ENCODE measurements around the gene CDK14.
"Not testable (repeated sequence)": the region's sequence is repeated elsewhere in the genome, so short reads cannot be mapped to it uniquely, and the experiment has no call there.

CDK14 gene

DNA sequence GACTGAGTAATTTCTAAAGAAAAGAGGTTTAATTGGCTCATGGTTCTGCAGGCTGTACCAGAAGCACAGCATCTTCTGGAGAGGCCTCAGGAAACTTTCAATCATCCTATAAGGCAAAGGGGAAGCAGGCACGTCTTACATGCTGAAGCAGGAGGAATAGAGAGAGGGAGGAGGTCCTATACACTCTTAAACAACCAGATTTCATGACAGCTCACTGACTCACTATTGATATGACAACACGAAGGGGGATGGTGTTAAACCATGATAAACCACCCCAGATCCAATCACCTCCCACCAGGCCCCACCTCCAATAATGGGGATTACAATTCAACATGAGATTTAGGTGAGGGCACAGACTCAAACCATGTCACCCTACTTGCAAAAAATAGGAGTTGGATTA is 201.5 kb downstream of the CDK14 start:
- no peaks in the 10 kb centered on the region for H3K27me3 ChIP-seq (ENCODE audit: control insufficient read depth, insufficient read depth, low read length, poor library complexity, severe bottlenecking)
- no peaks in the 10 kb centered on the region for H3K9me3 ChIP-seq (ENCODE audit: control insufficient read depth, low read length)
- H3K4me1 ChIP-seq (ENCODE audit: control insufficient read depth, insufficient read depth, low read length), result no peaks in the 10 kb centered on the region
- no peak overlapping the region for H3K27ac ChIP-seq (ENCODE audit: insufficient read depth, low read depth, low read length, poor library complexity, severe bottlenecking)
- H3K36me3 ChIP-seq (ENCODE audit: control insufficient read depth, insufficient read depth, low read length), result peaks cover 4% of the 10 kb centered on the region
- H3K4me3 ChIP-seq (ENCODE audit: insufficient read depth, low read depth, low read length), result no peak overlapping the region
- 76 to 95% methylated on average over 2 of the region's 2 CpGs for WGBS, 2 experiments

DNA sequence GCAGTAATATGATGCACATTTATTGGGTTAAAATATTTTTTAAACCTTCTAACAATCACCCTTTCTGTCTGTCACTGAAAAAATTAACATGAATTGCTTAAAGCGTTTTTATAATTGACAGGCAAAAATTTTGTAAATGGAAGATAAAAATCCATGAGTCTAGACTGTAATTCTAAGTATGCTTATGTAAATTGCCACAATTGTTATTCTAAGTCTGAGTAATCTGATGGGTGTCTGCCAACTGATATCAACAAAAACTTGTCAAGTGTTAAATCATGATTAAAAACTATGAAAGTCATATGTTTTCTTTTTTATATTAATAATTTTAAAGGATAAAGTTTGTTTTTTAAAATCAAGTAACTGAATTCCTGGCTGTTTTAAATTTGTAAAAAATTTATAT is 208.2 kb downstream of the CDK14 start:
- no peak overlapping the region for H3K4me3 ChIP-seq (ENCODE audit: insufficient read depth, low read depth, low read length)
- no peaks in the 10 kb centered on the region for H3K4me1 ChIP-seq (ENCODE audit: control insufficient read depth, insufficient read depth, low read length)
- no peaks in the 10 kb centered on the region for H3K36me3 ChIP-seq (ENCODE audit: control insufficient read depth, insufficient read depth, low read length)
- 83 to 100% methylated on average over 1 of the region's 1 CpG for WGBS, 2 experiments
- H3K27me3 ChIP-seq (ENCODE audit: control insufficient read depth, insufficient read depth, low read length, poor library complexity, severe bottlenecking), result no peaks in the 10 kb centered on the region
- no peak overlapping the region for H3K27ac ChIP-seq (ENCODE audit: insufficient read depth, low read depth, low read length, poor library complexity, severe bottlenecking)
- no peaks in the 10 kb centered on the region for H3K9me3 ChIP-seq (ENCODE audit: control insufficient read depth, low read length)

DNA sequence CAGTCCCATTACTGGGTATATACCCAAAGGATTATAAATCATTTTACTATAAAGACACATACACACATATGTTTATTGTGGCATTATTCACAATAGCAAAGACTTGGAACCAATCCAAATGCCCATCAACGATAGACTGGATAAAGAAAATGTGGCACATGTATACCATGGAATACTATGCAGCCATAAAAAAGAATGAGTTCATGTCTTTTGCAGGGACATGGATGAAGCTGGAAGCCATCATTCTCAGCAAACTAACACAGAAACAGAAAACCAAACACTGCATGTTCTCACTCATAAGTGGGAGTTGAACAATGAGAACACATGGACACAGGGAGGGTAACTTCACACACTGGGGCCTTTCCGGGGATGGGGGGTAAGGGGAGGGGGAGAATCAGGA is 219.4 kb downstream of the CDK14 start:
- H3K27ac ChIP-seq (ENCODE audit: insufficient read depth, low read depth, low read length, poor library complexity, severe bottlenecking); H3K9me3 ChIP-seq (ENCODE audit: control insufficient read depth, low read length); H3K4me3 ChIP-seq (ENCODE audit: insufficient read depth, low read depth, low read length); H3K36me3 ChIP-seq (ENCODE audit: control insufficient read depth, insufficient read depth, low read length); H3K27me3 ChIP-seq (ENCODE audit: control insufficient read depth, insufficient read depth, low read length, poor library complexity, severe bottlenecking); H3K4me1 ChIP-seq (ENCODE audit: control insufficient read depth, insufficient read depth, low read length): not testable (repeated sequence)
- WGBS, 2 experiments, result 89 to 100% methylated on average over 1 to 2 of the region's 2 CpGs

DNA sequence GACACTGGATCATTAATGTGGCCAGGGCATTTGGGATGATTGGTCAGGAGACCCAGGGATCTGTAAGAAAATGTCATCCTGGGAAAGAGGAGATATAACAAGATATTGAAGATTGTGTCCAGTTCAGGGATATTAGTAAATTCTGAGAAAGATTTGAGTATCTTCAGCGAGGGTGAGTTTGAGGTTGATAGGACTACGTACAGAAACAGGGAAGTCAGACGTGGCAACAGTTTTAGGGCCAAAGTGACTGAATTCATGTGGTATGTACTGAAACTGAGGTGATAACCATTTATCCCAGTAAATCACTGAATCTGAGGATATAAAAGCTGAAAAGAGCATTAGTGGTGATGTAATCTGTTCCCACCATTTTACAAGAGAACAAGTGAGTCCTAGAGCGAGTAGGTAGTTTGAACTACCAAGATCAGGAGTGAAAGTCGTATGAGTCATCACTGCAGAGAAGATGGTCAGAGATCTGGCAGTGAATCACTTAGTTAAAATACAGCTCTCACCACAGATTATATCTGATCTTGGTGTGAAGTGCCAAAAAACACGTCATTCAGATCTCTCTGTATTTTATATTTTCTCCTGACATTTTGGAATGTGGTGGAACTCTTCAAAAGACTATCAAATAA is 220.5 kb downstream of the CDK14 start:
- 94 to 96% methylated on average over 5 of the region's 6 CpGs for WGBS, 2 experiments

DNA sequence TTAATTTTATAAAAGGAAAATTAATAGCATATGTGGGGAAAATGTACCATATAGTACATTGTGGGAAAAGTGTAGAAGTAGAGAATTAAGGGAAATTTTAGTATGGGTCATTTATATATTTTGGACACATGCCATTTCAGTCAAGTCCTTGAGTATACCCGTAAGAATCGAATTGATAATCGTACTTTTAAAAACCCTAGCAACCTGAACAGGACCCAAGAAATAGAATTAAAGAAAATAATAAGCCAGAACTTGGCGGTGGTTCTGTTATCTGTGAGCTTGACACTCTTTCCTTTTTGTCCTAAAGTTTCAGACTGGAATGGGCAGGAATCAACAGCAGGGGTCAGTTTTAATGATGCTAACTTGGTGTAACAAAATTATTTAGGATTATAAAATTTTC is 221.0 kb downstream of the CDK14 start:
- no peaks in the 10 kb centered on the region for H3K36me3 ChIP-seq (ENCODE audit: control insufficient read depth, insufficient read depth, low read length)
- WGBS, 2 experiments, result 98 to 99% methylated on average over 4 of the region's 4 CpGs

More for the DNA sequence above, 220.5 kb downstream of the CDK14 start:
- no peaks in the 10 kb centered on the region for H3K27me3 ChIP-seq (ENCODE audit: control insufficient read depth, insufficient read depth, low read length, poor library complexity, severe bottlenecking)
- no peaks in the 10 kb centered on the region for H3K36me3 ChIP-seq (ENCODE audit: control insufficient read depth, insufficient read depth, low read length)
- no peak overlapping the region for H3K4me3 ChIP-seq (ENCODE audit: insufficient read depth, low read depth, low read length)
- H3K27ac ChIP-seq (ENCODE audit: insufficient read depth, low read depth, low read length, poor library complexity, severe bottlenecking), result no peak overlapping the region
- H3K9me3 ChIP-seq (ENCODE audit: control insufficient read depth, low read length), result no peaks in the 10 kb centered on the region
- H3K4me1 ChIP-seq (ENCODE audit: control insufficient read depth, insufficient read depth, low read length), result no peaks in the 10 kb centered on the region

DNA sequence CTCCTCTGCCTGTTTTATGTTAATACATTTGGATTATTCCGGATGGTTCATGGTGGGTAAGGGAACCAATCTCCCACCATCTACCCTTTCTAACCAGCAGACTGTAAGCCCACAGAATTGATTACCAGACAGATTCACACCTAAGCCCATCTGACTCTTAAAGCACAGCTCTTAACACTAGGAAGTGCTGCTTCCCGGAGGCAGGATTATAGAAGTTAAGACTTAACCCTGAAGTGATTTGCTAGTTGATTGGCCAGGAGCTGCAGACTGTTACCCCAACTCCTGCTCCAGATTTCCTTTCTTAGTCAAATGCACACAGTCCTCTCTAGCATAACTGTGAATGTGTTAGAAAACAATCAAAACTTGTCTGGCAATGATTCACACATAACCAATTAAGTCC is 221.7 kb downstream of the CDK14 start:
- no peaks in the 10 kb centered on the region for H3K27me3 ChIP-seq (ENCODE audit: control insufficient read depth, insufficient read depth, low read length, poor library complexity, severe bottlenecking)
- H3K4me3 ChIP-seq (ENCODE audit: insufficient read depth, low read depth, low read length), result no peak overlapping the region
- WGBS, 2 experiments, result 74% methylated on average over 2 of the region's 2 CpGs; no CpG with 5 or more reads in 1 of the 2 experiments
- H3K27ac ChIP-seq (ENCODE audit: insufficient read depth, low read depth, low read length, poor library complexity, severe bottlenecking), result no peak overlapping the region
- H3K36me3 ChIP-seq (ENCODE audit: control insufficient read depth, insufficient read depth, low read length), result no peaks in the 10 kb centered on the region
- no peaks in the 10 kb centered on the region for H3K4me1 ChIP-seq (ENCODE audit: control insufficient read depth, insufficient read depth, low read length)
- H3K9me3 ChIP-seq (ENCODE audit: control insufficient read depth, low read length), result no peaks in the 10 kb centered on the region

More for the DNA sequence above, 221.0 kb downstream of the CDK14 start:
- no peaks in the 10 kb centered on the region for H3K4me1 ChIP-seq (ENCODE audit: control insufficient read depth, insufficient read depth, low read length)
- H3K4me3 ChIP-seq (ENCODE audit: insufficient read depth, low read depth, low read length), result no peak overlapping the region
- H3K27me3 ChIP-seq (ENCODE audit: control insufficient read depth, insufficient read depth, low read length, poor library complexity, severe bottlenecking), result no peaks in the 10 kb centered on the region
- no peak overlapping the region for H3K27ac ChIP-seq (ENCODE audit: insufficient read depth, low read depth, low read length, poor library complexity, severe bottlenecking)
- H3K9me3 ChIP-seq (ENCODE audit: control insufficient read depth, low read length), result no peaks in the 10 kb centered on the region

DNA sequence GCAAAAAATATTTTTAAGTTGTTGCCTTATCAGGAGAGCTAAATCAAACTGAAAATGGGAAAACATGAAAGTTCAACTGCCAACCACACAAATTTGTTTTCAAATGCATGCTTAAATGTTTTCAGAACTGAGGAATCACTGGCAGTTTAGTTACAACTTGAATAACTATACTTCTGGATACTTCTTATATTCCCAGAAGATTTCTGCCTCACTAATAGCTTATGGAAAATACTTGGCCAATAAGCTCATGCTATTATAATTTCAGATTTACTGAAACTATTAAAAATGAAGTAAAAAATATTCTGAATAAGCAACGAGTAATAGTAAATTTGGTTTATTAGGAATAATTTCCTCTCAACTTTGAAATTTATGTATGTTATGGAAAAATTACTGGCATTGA is 222.2 kb downstream of the CDK14 start:
- no peaks in the 10 kb centered on the region for H3K27me3 ChIP-seq (ENCODE audit: control insufficient read depth, insufficient read depth, low read length, poor library complexity, severe bottlenecking)
- no peaks in the 10 kb centered on the region for H3K9me3 ChIP-seq (ENCODE audit: control insufficient read depth, low read length)
- WGBS, 2 experiments, result 100% methylated on average over 1 of the region's 1 CpG; no CpG with 5 or more reads in 1 of the 2 experiments
- no peak overlapping the region for H3K4me3 ChIP-seq (ENCODE audit: insufficient read depth, low read depth, low read length)
- no peak overlapping the region for H3K27ac ChIP-seq (ENCODE audit: insufficient read depth, low read depth, low read length, poor library complexity, severe bottlenecking)
- H3K36me3 ChIP-seq (ENCODE audit: control insufficient read depth, insufficient read depth, low read length), result no peaks in the 10 kb centered on the region
- H3K4me1 ChIP-seq (ENCODE audit: control insufficient read depth, insufficient read depth, low read length), result no peaks in the 10 kb centered on the region

DNA sequence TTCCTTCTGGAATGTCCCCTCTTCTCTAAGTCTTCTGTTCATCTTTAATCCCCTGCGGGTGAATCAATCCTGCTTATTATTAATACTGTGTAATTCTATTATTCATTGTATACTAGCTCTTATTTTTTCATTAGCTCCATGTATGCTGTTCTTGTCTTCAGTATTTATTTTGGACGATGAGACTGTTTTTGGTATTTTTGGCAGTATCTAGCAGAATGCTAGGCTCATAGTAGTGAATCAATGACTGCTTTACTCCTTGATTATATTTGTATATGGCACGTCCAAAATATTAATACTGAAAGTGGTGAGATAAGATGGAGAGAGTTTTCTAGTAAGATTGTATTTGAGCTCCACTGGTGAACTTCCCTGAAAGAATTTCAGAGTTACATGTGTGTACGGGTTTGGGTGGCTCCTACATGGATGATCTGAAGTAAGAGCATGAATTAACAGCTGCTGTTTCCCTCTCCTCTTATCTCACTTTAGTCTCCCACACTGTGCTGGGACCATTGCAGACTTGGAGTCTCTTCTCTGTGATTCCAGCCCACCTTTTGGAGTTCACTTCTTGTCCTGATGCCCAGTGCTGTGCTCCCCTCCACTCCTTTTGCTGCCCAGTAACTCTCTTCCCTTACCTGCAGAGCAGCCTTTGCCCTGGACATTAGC is 226.0 kb downstream of the CDK14 start:
- no peaks in the 10 kb centered on the region for H3K27me3 ChIP-seq (ENCODE audit: control insufficient read depth, insufficient read depth, low read length, poor library complexity, severe bottlenecking)
- no peaks in the 10 kb centered on the region for H3K9me3 ChIP-seq (ENCODE audit: control insufficient read depth, low read length)
- H3K4me1 ChIP-seq (ENCODE audit: control insufficient read depth, insufficient read depth, low read length), result no peaks in the 10 kb centered on the region
- 95% methylated on average over 3 of the region's 4 CpGs for WGBS, 2 experiments
- H3K27ac ChIP-seq (ENCODE audit: insufficient read depth, low read depth, low read length, poor library complexity, severe bottlenecking), result no peak overlapping the region
- no peak overlapping the region for H3K4me3 ChIP-seq (ENCODE audit: insufficient read depth, low read depth, low read length)
- H3K36me3 ChIP-seq (ENCODE audit: control insufficient read depth, insufficient read depth, low read length), result no peaks in the 10 kb centered on the region

DNA sequence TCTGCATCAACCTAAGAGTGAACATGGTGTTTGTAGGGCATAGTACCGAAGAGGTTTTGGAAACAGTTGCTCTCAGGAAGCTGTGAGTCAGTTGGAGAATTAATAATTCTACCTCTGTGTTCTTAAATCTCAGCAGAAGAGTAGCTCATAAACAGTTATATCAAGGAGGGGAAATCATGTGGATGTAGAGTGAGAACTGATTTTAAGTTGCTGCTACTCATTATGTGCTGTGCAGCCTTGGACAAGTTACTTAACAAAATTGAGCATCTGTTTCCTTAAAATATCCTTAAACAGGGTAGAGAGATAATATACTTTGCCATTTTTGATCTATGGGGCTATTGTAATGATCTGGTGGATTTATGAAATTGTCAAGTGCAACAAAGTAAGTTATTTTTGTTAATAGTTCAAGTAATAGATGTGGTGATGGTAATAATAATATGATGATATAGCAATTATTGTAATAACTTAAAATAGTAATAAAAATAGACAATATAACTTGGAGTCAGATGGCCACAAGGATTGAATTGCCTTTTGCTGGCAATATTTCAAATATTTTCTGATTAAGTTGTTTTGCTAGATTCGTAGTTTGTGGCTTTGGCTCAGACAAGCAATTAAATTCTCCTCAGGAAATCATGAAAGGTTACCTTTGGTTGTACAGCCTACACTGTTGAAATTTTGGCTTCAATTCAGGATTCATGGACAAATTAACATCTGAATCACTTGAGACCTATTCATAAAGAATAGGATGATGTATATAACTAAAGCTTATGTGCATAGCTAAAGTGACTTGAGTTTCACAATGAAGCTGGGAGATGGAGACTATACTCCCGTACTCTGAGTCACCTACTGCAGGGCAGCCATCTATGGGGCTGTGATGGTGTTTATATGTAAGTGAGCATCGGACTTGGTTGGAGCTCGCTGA is 228.5 kb downstream of the CDK14 start:
- WGBS, 2 experiments, result 76 to 79% methylated on average over 5 of the region's 5 CpGs
- H3K27ac ChIP-seq (ENCODE audit: insufficient read depth, low read depth, low read length, poor library complexity, severe bottlenecking), result no peak overlapping the region
- peaks cover 5% of the 10 kb centered on the region for H3K9me3 ChIP-seq (ENCODE audit: control insufficient read depth, low read length)
- H3K4me3 ChIP-seq (ENCODE audit: insufficient read depth, low read depth, low read length), result no peak overlapping the region
- no peaks in the 10 kb centered on the region for H3K36me3 ChIP-seq (ENCODE audit: control insufficient read depth, insufficient read depth, low read length)
- H3K4me1 ChIP-seq (ENCODE audit: control insufficient read depth, insufficient read depth, low read length), result no peaks in the 10 kb centered on the region
- H3K27me3 ChIP-seq (ENCODE audit: control insufficient read depth, insufficient read depth, low read length, poor library complexity, severe bottlenecking), result no peaks in the 10 kb centered on the region

DNA sequence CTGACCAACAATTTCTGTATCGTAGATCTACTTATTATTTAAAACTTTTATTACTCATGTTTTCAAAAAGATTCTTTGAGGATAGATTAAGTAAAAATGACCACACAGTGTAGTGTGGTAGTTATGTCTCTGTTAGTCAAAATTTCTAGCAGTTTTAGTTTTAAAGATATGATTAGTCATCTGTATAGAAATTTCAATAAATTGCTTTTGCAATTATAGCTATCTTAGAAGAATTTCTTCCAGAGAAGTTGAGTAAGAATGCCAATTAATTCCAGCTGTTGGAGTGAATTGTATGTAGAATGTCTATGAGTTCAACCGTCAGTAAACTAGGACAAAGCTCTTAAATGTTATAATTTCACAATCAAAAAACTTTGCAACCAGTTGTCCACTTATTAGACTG is 229.7 kb downstream of the CDK14 start:
- Histone ChIP-seq H3K27ac (ENCODE audit: insufficient read depth, low read depth, low read length, poor library complexity, severe bottlenecking) (no peak overlapping the region), H3K4me3 (ENCODE audit: insufficient read depth, low read depth, low read length) (no peak overlapping the region), H3K4me1 (ENCODE audit: control insufficient read depth, insufficient read depth, low read length) (no peaks in the 10 kb centered on the region), H3K36me3 (ENCODE audit: control insufficient read depth, insufficient read depth, low read length) (no peaks in the 10 kb centered on the region), H3K27me3 (ENCODE audit: control insufficient read depth, insufficient read depth, low read length, poor library complexity, severe bottlenecking) (no peaks in the 10 kb centered on the region), H3K9me3 (ENCODE audit: control insufficient read depth, low read length) (peaks cover 5% of the 10 kb centered on the region)
- WGBS, 2 experiments, result 100% methylated on average over 1 of the region's 2 CpGs; no CpG with 5 or more reads in 1 of the 2 experiments
